ENCODE data around the gene THRAP3. TPM values are rescaled to one million over a fixed set of nuclear protein-coding genes. Genes with fewer than 3 reads are reported as not detected.

THRAP3 gene
- total RNA-seq, 1 donor from 2014 or later: 142 TPM

- H3K27me3 Mint-ChIP-seq: no peaks in the 10 kb centered on the region
These were observed 33.1 kb downstream of the THRAP3 start for GRCh38 chr1:36257375-36257767.

GRCh38 chr1:36258960-36259344 is 34.7 kb downstream of the THRAP3 start:
- no peak for DNase-seq (ENCODE audit: low spot score, unreplicated experiment)
- no peaks in the 10 kb centered on the region for H3K9me3 Mint-ChIP-seq (ENCODE audit: low read depth)
- peak overlapping the region; percentile 34 for H3K27ac Mint-ChIP-seq
- no peak overlapping the region for H3K4me3 Mint-ChIP-seq (ENCODE audit: low read depth)
- peaks cover 18% of the 10 kb centered on the region for H3K4me1 Mint-ChIP-seq (ENCODE audit: low read depth)
- no peak for TF ChIP-seq CTCF (IDR thresholded peaks at IDR 0.05; ENCODE audit: unreplicated experiment)
- peaks cover 17% of the 10 kb centered on the region for H3K36me3 Mint-ChIP-seq (ENCODE audit: insufficient read depth)
- H3K27me3 Mint-ChIP-seq: no peaks in the 10 kb centered on the region

More at GRCh38 chr1:36257375-36257767, 33.1 kb downstream of the THRAP3 start:
- no peak for DNase-seq (ENCODE audit: low spot score, unreplicated experiment)
- H3K36me3 Mint-ChIP-seq (ENCODE audit: insufficient read depth): peaks cover 14% of the 10 kb centered on the region
- H3K4me1 Mint-ChIP-seq (ENCODE audit: low read depth): peaks cover 15% of the 10 kb centered on the region
- no peaks in the 10 kb centered on the region for H3K9me3 Mint-ChIP-seq (ENCODE audit: low read depth)
- H3K4me3 Mint-ChIP-seq (ENCODE audit: low read depth): no peak overlapping the region
- H3K27ac Mint-ChIP-seq: peak overlapping the region; percentile 8
- no peak for TF ChIP-seq CTCF (IDR thresholded peaks at IDR 0.05; ENCODE audit: unreplicated experiment)

- Mint-ChIP-seq H3K4me3 (ENCODE audit: low read depth) (peak overlapping the region; percentile 26), H3K9me3 (ENCODE audit: low read depth) (no peaks in the 10 kb centered on the region), H3K27me3 (no peaks in the 10 kb centered on the region), H3K4me1 (ENCODE audit: low read depth) (peaks cover 15% of the 10 kb centered on the region), H3K27ac (peak overlapping the region; percentile 18), H3K36me3 (ENCODE audit: insufficient read depth) (peaks cover 19% of the 10 kb centered on the region)
- TF ChIP-seq CTCF (IDR thresholded peaks at IDR 0.05; ENCODE audit: unreplicated experiment): no peak
- DNase-seq (ENCODE audit: low spot score, unreplicated experiment): no peak
These were observed 44.7 kb downstream of the THRAP3 start for GRCh38 chr1:36268981-36269380.

- Mint-ChIP-seq H3K4me1 (ENCODE audit: low read depth) (peaks cover 15% of the 10 kb centered on the region), H3K27ac (peak overlapping the region; percentile 33)
- no peak for DNase-seq (ENCODE audit: low spot score, unreplicated experiment)
These were observed 45.2 kb downstream of the THRAP3 start for GRCh38 chr1:36269408-36269838.

GRCh38 chr1:36273024-36273423 is 48.8 kb downstream of the THRAP3 start:
- H3K4me3 Mint-ChIP-seq (ENCODE audit: low read depth): no peak overlapping the region
- peaks cover 11% of the 10 kb centered on the region for H3K4me1 Mint-ChIP-seq (ENCODE audit: low read depth)
- H3K27me3 Mint-ChIP-seq: no peaks in the 10 kb centered on the region
- peak overlapping the region; percentile 26 for H3K27ac Mint-ChIP-seq
- no peak for TF ChIP-seq CTCF (IDR thresholded peaks at IDR 0.05; ENCODE audit: unreplicated experiment)
- no peak for DNase-seq (ENCODE audit: low spot score, unreplicated experiment)
- H3K9me3 Mint-ChIP-seq (ENCODE audit: low read depth): no peaks in the 10 kb centered on the region
- peaks cover 20% of the 10 kb centered on the region for H3K36me3 Mint-ChIP-seq (ENCODE audit: insufficient read depth)

More at GRCh38 chr1:36269408-36269838, 45.2 kb downstream of the THRAP3 start:
- Mint-ChIP-seq H3K4me3 (ENCODE audit: low read depth) (peak overlapping the region; percentile 26), H3K9me3 (ENCODE audit: low read depth) (no peaks in the 10 kb centered on the region), H3K27me3 (no peaks in the 10 kb centered on the region), H3K36me3 (ENCODE audit: insufficient read depth) (peaks cover 22% of the 10 kb centered on the region)
- no peak for TF ChIP-seq CTCF (IDR thresholded peaks at IDR 0.05; ENCODE audit: unreplicated experiment)
